ENCODE measurements around the gene PRSS22. TPM values are rescaled to one million over a fixed set of nuclear protein-coding genes. Genes with fewer than 3 reads are reported as not detected.

The PRSS22 gene
- total and polyA plus RNA-seq, 2 donors (not counting 1 experiment from before 2014, with no cell fraction given), result not detected

- ChIA-PET POLR2A (no interaction called here), CTCF (no interaction called here)
- no peak overlapping the region for H3K27ac ChIP-seq (ENCODE audit: low read length in 2 of 2)
- H3K4me2 ChIP-seq (replicated peaks; ENCODE audit: low read depth, low read length, poor library complexity, severe bottlenecking), result no peak overlapping the region
- WGBS (ENCODE audit: insufficient coverage), result 91% methylated on average over 18 of the region's 19 CpGs
- Mint-ChIP-seq H3K9me3 (ENCODE audit: insufficient read depth) (no peaks in the 10 kb centered on the region), H3K27ac (no peak overlapping the region), H3K4me1 (no peaks in the 10 kb centered on the region), H3K4me3 (no peak overlapping the region), H3K27me3 (peaks cover 8% of the 10 kb centered on the region)
- no peaks in the 10 kb centered on the region for H3K4me1 ChIP-seq (ENCODE audit: control insufficient read depth in 2 of 2, insufficient read depth in 2 of 2, low read length in 2 of 2)
- DNase-seq (no peak), ATAC-seq (ENCODE audit: low read depth) (no peak)
- H3K9me3 ChIP-seq (ENCODE audit: control extremely low read depth in 1 of 3, control insufficient read depth in 2 of 3, insufficient read depth in 1 of 3, low read length in 2 of 3), result no peaks in the 10 kb centered on the region
- intact Hi-C loops (cut with micrococcal nuclease), result no loop called here
- no peaks in the 10 kb centered on the region for H3K79me2 ChIP-seq (ENCODE audit: control insufficient read depth, insufficient read depth, low read length)
- H4K20me1 ChIP-seq (ENCODE audit: control insufficient read depth, insufficient read depth, low read length, poor library complexity, severe bottlenecking), result no peaks in the 10 kb centered on the region
- H3K4me3 ChIP-seq (ENCODE audit: control extremely low read depth in 1 of 5, extremely low read depth in 1 of 5, insufficient read depth in 1 of 5, low read depth in 2 of 5, low read length in 4 of 5), result no peak overlapping the region
- H2AFZ ChIP-seq (ENCODE audit: insufficient read depth, low read depth, low read length, poor library complexity, severe bottlenecking), result no peak overlapping the region
- H3K27me3 ChIP-seq (replicated peaks in 1 of 4; ENCODE audit: control extremely low read depth in 1 of 4, control insufficient read depth in 3 of 4, insufficient read depth in 4 of 4, low read length in 3 of 4), result peaks cover 0 to 17% (median 1%) of the 10 kb centered on the region in 4 experiments
- H3K36me3 ChIP-seq (replicated peaks in 1 of 2; ENCODE audit: control extremely low read depth in 1 of 2, control insufficient read depth in 1 of 2, extremely low read depth in 1 of 2, insufficient read depth in 2 of 2, low read length in 1 of 2), result no peaks in the 10 kb centered on the region
- no peak overlapping the region for H3K9ac ChIP-seq (ENCODE audit: low read length)
- TF ChIP-seq CTCF (IDR thresholded peaks at IDR 0.05), result no peak
- no peak for TF ChIP-seq EZH2 (IDR thresholded peaks at IDR 0.05; ENCODE audit: borderline replicate concordance, insufficient read depth, low read depth, low read length, poor library complexity, severe bottlenecking)
Observed at GRCh38 chr16:2826591-2827373, 31.2 kb downstream of the PRSS22 start.

- Mint-ChIP-seq H3K27me3 (peaks cover 6% of the 10 kb centered on the region), H3K9me3 (ENCODE audit: insufficient read depth) (no peaks in the 10 kb centered on the region), H3K27ac (no peak overlapping the region), H3K4me3 (no peak overlapping the region), H3K4me1 (no peaks in the 10 kb centered on the region)
- Histone ChIP-seq H3K4me2 (replicated peaks; ENCODE audit: low read depth, low read length, poor library complexity, severe bottlenecking) (no peak overlapping the region), H3K79me2 (ENCODE audit: control insufficient read depth, insufficient read depth, low read length) (no peaks in the 10 kb centered on the region), H4K20me1 (ENCODE audit: control insufficient read depth, insufficient read depth, low read length, poor library complexity, severe bottlenecking) (no peaks in the 10 kb centered on the region), H3K4me3 (ENCODE audit: control extremely low read depth in 1 of 5, extremely low read depth in 1 of 5, insufficient read depth in 1 of 5, low read depth in 2 of 5, low read length in 4 of 5) (no peak overlapping the region), H3K27me3 (replicated peaks in 1 of 4; ENCODE audit: control extremely low read depth in 1 of 4, control insufficient read depth in 3 of 4, insufficient read depth in 4 of 4, low read length in 3 of 4) (peaks cover 0 to 11% (median under 1%) of the 10 kb centered on the region in 4 experiments), H3K9me3 (ENCODE audit: control extremely low read depth in 1 of 3, control insufficient read depth in 2 of 3, insufficient read depth in 1 of 3, low read length in 2 of 3) (no peaks in the 10 kb centered on the region), H3K9ac (ENCODE audit: low read length) (no peak overlapping the region), H3K36me3 (replicated peaks in 1 of 2; ENCODE audit: control extremely low read depth in 1 of 2, control insufficient read depth in 1 of 2, extremely low read depth in 1 of 2, insufficient read depth in 2 of 2, low read length in 1 of 2) (no peaks in the 10 kb centered on the region), H3K4me1 (ENCODE audit: control insufficient read depth in 2 of 2, insufficient read depth in 2 of 2, low read length in 2 of 2) (no peaks in the 10 kb centered on the region), H2AFZ (ENCODE audit: insufficient read depth, low read depth, low read length, poor library complexity, severe bottlenecking) (no peak overlapping the region), H3K27ac (ENCODE audit: low read length in 2 of 2) (no peak overlapping the region)
- ATAC-seq (ENCODE audit: low read depth), result no peak
- DNase-seq, result no peak
- TF ChIP-seq CTCF (IDR thresholded peaks at IDR 0.05) (no peak), EZH2 (IDR thresholded peaks at IDR 0.05; ENCODE audit: borderline replicate concordance, insufficient read depth, low read depth, low read length, poor library complexity, severe bottlenecking) (no peak)
- 77% methylated on average over 5 of the region's 11 CpGs for WGBS (ENCODE audit: insufficient coverage)
- CTCF ChIA-PET, result no interaction called here
- POLR2A ChIA-PET, result no interaction called here
- intact Hi-C loops (cut with micrococcal nuclease), result no loop called here
Observed at GRCh38 chr16:2825906-2826305, 32.1 kb downstream of the PRSS22 start.

Measured in B cell (primary cell).